Osteoblast (primary cell): ENCODE results near the gene PGC. TPM values are rescaled to one million over a fixed set of nuclear protein-coding genes. Genes with fewer than 3 reads are reported as not detected.

Experiments used
- DNase-seq: peaks from one replicate; pipeline ENCODE4 v3.0.0; 2011; ENCODE audit warnings: low spot score, mixed read lengths; ENCODE audit not compliant: insufficient read length; ENCODE audit errors: missing footprints
- H2AFZ ChIP-seq: 2 replicates; pipeline ENCODE4 v1.6.0; 2011; ENCODE audit warnings: mild to moderate bottlenecking, low read length
- H3K27ac ChIP-seq: 2 replicates; pipeline ENCODE4 v1.5.1; 2011; ENCODE audit warnings: mild to moderate bottlenecking, low read depth, low read length, moderate library complexity
- H3K27me3 ChIP-seq: 2 replicates; pipeline ENCODE4 v1.6.0; 2012; ENCODE audit warnings: mild to moderate bottlenecking, control low read depth, inconsistent platforms, low read length, moderate library complexity; ENCODE audit not compliant: insufficient read depth
- H3K36me3 ChIP-seq: 2 replicates; pipeline ENCODE4 v1.5.1; 2011; ENCODE audit warnings: mild to moderate bottlenecking, low read length, control low read depth, moderate library complexity; ENCODE audit not compliant: insufficient read depth
- H3K4me1 ChIP-seq: 2 replicates; pipeline ENCODE4 v1.5.1; 2011; ENCODE audit warnings: mild to moderate bottlenecking, low read length, control low read depth, moderate library complexity; ENCODE audit not compliant: insufficient read depth
- H3K4me2 ChIP-seq: 2 replicates; pipeline ENCODE4 v1.6.0; 2011; ENCODE audit warnings: mild to moderate bottlenecking, low read length; ENCODE audit not compliant: insufficient read depth
- H3K4me3 ChIP-seq: fragments of 200-600 bp; sonication (generic); 3 replicates; pipeline ENCODE4 v1.5.1; 2012; ENCODE audit warnings: mild to moderate bottlenecking, low read length, inconsistent platforms; ENCODE audit not compliant: insufficient read depth
- H3K79me2 ChIP-seq: 2 replicates; pipeline ENCODE4 v1.6.0; 2012; ENCODE audit warnings: mild to moderate bottlenecking, low read length, control low read depth, inconsistent platforms; ENCODE audit not compliant: insufficient read depth
- H3K9me3 ChIP-seq: 2 replicates; pipeline ENCODE4 v1.5.1; 2011; ENCODE audit warnings: low read depth, low read length, control low read depth
- H4K20me1 ChIP-seq: 2 replicates; pipeline ENCODE4 v1.6.0; 2012; ENCODE audit warnings: mild to moderate bottlenecking, low read length, control low read depth; ENCODE audit not compliant: insufficient read depth
- CTCF ChIP-seq: IDR thresholded peaks from 2 replicates; pipeline ENCODE4 v1.5.1; 2011; ENCODE audit warnings: mild to moderate bottlenecking, low read depth, low read length, moderate library complexity; ENCODE audit errors: extremely low read depth
- total RNA-seq: library from RNA; depleted of rRNA; stranded (reverse); fragments of >200 nt; gene quantifications from 2 replicates; pipeline ENCODE4 v1.2.3, GENCODE V29; 2012

PGC gene
- total RNA-seq, 1 donor: not detected

GRCh38 chr6:41774841-41775240 lies 27.6 kb upstream of the PGC start:
- DNase-seq: peak; percentile 75
- H3K4me2 ChIP-seq: no peak overlapping the region
- H3K9me3 ChIP-seq: no peaks in the 10 kb centered on the region
- peaks cover 7% of the 10 kb centered on the region for H3K79me2 ChIP-seq
- peaks cover 5% of the 10 kb centered on the region for H4K20me1 ChIP-seq
- peaks cover 51% of the 10 kb centered on the region for H3K36me3 ChIP-seq
- H2AFZ ChIP-seq: no peak overlapping the region
- H3K4me3 ChIP-seq: no peak overlapping the region
- no peak for TF ChIP-seq CTCF
- H3K4me1 ChIP-seq: peaks cover 8% of the 10 kb centered on the region
- no peaks in the 10 kb centered on the region for H3K27me3 ChIP-seq
- H3K27ac ChIP-seq: no peak overlapping the region

- no peaks in the 10 kb centered on the region for H3K79me2 ChIP-seq
- H2AFZ ChIP-seq: no peak overlapping the region
- TF ChIP-seq CTCF: no peak
- H4K20me1 ChIP-seq: peaks cover 5% of the 10 kb centered on the region
- H3K27me3 ChIP-seq: no peaks in the 10 kb centered on the region
- H3K4me1 ChIP-seq: peaks cover 6% of the 10 kb centered on the region
- peaks cover 38% of the 10 kb centered on the region for H3K36me3 ChIP-seq
- peak; percentile 68 for DNase-seq
- no peak overlapping the region for H3K27ac ChIP-seq
- no peak overlapping the region for H3K4me2 ChIP-seq
- no peaks in the 10 kb centered on the region for H3K9me3 ChIP-seq
- no peak overlapping the region for H3K4me3 ChIP-seq
These were observed 24.1 kb upstream of the PGC start for GRCh38 chr6:41771058-41771983.

GRCh38 chr6:41770381-41771057 lies 23.3 kb upstream of the PGC start:
- DNase-seq: peak; percentile 34
- Histone ChIP-seq H3K27ac (no peak overlapping the region), H2AFZ (no peak overlapping the region), H3K9me3 (no peaks in the 10 kb centered on the region), H4K20me1 (peaks cover 5% of the 10 kb centered on the region), H3K36me3 (peaks cover 34% of the 10 kb centered on the region), H3K79me2 (no peaks in the 10 kb centered on the region), H3K4me2 (no peak overlapping the region), H3K4me1 (peaks cover 6% of the 10 kb centered on the region), H3K27me3 (no peaks in the 10 kb centered on the region), H3K4me3 (no peak overlapping the region)
- no peak for TF ChIP-seq CTCF

GRCh38 chr6:41769376-41769775 lies 22.2 kb upstream of the PGC start:
- H3K4me2 ChIP-seq: no peak overlapping the region

More at GRCh38 chr6:41769376-41769775, 22.2 kb upstream of the PGC start:
- TF ChIP-seq CTCF: no peak
- Histone ChIP-seq H3K36me3 (peaks cover 22% of the 10 kb centered on the region), H4K20me1 (peaks cover 2% of the 10 kb centered on the region), H2AFZ (no peak overlapping the region), H3K4me1 (peaks cover 6% of the 10 kb centered on the region), H3K27ac (no peak overlapping the region), H3K79me2 (no peaks in the 10 kb centered on the region), H3K27me3 (no peaks in the 10 kb centered on the region), H3K4me3 (no peak overlapping the region), H3K9me3 (no peaks in the 10 kb centered on the region)
- no peak for DNase-seq
